SH-SY5Y (cell line): ENCODE results near the gene SLC35F3.

Experiments
- GATA2 ChIP-seq: IDR thresholded peaks from 2 replicates; pipeline ENCODE4 v1.6.1; 2011; ENCODE audit warnings: mild to moderate bottlenecking, low read depth, low read length
- GATA3 ChIP-seq: IDR thresholded peaks from 2 replicates; pipeline ENCODE4 v1.6.1; 2011; ENCODE audit warnings: low read depth, mild to moderate bottlenecking, low read length, moderate library complexity

Gene SLC35F3

DNA sequence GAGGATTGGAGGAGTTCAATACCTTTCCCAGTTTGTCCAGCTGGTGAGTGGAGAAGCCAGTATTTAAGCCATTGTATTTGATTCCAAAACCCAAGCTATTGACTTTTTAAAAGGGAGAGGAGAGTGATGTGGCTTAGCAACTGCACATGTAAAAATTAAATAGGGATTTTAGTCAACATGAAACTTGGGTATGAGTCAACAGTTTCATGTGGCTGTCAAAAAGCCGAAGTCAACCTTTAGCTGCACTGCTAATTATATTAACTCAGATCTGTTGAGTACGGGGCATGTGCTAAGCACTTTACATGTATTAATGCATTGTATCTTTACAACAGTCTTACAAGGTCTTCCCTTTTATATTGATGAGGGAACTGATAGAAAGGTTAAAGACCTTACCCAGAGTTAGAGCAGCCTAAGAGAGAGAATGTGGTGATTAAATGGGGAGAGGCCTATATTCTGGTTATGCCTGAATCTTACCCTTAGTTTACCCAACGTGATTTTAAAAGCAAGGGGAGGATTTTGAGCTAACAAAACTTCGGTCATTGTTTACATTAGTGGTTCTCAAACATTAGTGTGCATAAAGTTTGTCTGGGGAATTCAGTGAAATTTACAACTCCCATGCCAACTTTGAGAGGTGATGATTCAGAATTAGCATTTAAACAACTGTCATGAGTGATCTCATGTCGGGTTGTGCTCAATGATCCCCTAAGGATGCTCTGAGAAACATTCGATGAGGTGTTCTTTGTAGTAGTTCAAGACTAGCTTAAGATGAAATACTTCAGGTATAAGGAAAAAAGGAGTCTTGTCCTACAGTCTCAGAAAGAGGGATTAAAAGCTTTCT, 6.9 kb upstream of the SLC35F3 start:
- TF ChIP-seq GATA2 (no peak), GATA3 (no peak)

DNA sequence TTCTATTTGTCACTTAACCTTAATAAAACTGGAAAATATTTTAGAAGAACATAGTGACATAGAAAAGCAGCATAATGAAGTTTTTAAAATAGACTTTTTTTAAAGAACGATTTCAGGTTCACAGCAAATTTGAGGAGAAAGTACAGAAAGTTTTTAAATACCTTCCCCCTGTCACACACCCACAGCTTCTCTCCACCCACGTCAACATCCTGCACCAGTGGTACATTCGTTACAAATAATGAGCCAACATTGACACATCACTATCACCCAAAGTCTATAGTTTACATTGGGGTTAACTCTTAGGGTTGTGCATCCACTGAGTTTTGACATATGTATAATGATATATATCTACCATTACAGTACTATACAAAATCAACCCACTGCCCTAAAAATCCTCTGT, 3.0 kb upstream of the SLC35F3 start:
- TF ChIP-seq GATA2 (no peak), GATA3 (no peak)

DNA sequence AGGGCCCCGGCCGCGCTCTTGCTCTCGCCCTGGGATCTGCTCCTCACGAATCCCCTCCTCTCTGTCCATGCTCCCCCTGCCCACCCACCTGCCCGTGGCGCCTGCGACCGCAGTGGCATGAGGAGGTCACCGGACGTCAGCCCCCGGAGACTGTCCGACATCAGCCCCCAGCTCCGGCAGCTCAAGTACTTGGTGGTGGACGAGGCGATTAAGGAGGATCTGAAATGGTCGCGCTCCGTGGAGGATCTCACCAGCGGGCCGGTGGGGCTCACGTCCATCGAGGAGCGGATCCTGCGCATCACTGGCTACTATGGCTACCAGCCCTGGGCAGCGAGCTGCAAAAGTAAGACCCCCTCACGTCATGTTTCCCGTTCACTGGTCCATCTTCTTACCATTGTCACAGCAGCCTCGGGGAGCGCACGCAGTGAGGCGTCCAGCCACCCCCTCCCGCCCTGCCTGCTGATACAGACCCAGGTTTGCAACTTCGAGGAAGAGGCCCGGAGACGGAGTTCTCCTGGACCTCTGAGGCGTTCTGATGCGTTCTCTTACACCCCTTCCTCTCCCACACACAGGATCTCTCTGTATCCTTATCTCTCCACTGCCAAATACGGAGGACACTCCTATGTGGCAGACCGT, 1.1 kb downstream of the SLC35F3 start:
- no peak for TF ChIP-seq GATA2
- TF ChIP-seq GATA3 = no peak

DNA sequence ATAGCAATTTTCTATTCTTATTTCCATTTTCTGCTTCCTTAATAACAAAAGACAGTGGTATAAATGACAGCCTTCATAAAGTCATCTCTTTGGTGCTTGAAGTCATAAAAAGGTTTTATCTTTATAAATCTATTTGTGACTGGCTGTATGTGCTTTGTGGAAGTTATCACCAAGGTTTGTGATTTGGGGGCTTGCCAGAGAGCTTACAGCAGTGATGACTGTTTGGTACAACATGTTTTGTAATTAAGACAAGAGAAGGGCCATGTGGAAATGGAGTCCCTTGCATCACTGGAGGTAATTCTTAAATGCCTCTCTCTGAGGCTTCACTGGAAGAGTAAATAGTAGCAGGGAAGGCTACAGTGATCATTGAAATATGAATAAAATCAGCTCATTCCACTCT, 2.7 kb downstream of the SLC35F3 start:
- TF ChIP-seq GATA2 (peak; percentile 64; the same call in 1 of the 2 replicates), GATA3 (peak; percentile 54)

DNA sequence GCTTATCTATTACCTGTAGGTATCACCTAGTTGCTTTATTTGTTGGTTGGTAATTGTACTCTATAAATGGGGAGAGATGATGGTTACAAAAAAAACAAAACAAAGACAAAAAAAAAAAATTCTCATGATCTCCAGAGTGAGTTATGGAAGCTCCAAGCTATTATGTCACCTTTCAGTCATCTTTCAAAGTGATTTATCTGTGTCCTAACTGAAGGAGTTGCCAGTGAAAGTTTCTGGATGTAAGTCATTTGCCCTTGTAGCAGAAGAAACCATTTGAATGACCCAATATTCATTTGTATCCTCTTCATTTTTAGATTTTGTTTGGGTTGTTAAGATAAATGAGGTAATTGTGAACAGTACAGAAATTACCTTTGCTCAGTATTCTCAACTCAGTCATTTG, 3.6 kb downstream of the SLC35F3 start:
- TF ChIP-seq GATA2 = no peak
- TF ChIP-seq GATA3 = no peak

DNA sequence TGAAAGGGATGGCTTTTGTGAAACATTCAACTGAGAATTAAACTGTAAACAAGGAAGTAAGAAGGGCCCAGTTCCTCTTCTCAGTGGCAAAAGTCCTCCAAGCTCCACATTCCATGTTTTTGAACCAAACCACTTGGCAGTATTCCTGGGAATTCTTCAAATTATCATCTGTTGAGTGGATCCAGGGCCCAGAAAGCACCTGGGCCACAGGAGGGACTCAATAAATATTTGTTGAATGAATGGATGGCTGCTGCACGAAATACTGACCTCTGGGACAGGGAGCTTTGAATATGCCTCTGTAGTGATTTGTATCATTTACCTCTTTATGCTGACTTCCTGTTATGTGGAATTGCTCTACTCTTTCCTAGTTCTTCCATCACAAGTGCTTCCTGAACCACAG, 4.7 kb downstream of the SLC35F3 start:
- no peak for TF ChIP-seq GATA2
- no peak for TF ChIP-seq GATA3

DNA sequence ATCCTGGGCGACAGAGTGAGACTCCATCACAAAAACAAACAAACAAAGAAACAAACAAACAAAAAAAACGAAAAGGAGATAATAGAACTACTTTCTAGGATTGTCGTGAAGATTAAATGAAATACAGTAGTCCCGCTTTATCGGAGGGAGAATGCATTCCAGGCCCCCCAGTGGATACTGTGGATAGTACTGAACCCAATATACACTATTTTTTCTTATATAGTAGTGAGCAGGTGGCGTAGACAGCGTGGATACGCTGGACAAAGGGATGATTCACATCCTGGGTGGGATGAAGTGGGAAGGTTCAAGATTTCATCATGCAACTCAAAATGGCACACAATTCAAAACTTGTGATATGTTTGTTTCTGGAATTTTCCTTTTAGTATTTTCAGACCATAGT, 8.0 kb downstream of the SLC35F3 start:
- TF ChIP-seq GATA2 (no peak), GATA3 (no peak)

DNA sequence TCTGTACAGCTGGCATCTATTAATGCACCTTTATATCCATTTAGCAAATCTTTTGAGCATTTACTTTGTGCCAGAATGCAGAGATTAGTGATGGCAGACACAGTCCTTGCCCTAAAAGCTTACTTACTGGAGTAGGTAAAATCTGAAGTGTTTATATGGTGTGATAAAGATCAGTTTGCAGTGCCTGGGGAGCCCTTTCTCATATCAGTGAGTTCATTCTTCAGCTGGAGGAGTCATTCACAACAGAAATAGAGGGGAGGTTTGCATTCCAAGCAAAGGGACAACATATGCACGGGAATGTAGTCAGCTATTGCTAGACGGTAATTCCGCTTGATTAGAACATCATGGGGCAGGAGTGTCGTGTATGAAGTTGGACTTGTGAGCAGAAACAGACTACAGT, 8.4 kb downstream of the SLC35F3 start:
- peak; percentile 82 for TF ChIP-seq GATA3
- peak; percentile 85 for TF ChIP-seq GATA2

DNA sequence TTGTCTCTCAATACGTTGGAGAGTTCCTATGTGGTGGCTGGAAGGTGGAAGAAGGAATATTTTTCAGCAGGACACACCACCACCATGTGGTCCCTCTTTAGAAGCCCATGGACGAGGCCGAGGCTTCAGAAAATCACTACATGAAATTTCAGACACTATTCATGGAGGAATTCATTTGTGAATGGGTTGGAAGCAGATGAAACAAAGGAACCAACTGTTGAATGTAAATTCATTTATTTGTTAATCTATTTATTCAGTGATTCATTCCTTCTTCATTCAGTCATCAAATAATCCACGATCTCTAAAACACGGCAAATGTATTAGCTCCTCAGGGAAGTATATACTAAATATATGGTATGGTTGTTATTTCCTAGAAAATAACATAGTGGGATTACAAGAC, 12.2 kb downstream of the SLC35F3 start:
- TF ChIP-seq GATA3 (no peak), GATA2 (no peak)

DNA sequence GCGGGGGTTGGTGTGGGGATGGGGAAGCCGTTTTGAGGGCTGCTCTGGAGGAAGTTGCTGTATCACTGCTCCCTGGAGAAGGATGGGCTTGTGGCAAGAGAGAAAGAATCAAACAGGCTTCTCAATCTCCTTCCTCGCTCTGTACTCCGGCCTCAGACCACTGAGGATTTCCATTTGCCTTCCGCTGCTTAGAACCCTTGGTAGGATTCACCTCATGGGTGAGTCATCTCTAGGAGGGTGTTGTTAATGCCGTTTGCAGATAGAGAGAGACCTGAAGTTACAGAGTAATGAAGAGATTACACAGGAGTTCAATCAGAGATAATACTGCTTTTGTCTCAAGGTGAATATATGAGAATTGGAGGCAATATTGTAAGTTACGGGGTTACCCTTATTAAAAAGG, 15.3 kb downstream of the SLC35F3 start:
- TF ChIP-seq GATA2 = no peak
- TF ChIP-seq GATA3 = no peak

DNA sequence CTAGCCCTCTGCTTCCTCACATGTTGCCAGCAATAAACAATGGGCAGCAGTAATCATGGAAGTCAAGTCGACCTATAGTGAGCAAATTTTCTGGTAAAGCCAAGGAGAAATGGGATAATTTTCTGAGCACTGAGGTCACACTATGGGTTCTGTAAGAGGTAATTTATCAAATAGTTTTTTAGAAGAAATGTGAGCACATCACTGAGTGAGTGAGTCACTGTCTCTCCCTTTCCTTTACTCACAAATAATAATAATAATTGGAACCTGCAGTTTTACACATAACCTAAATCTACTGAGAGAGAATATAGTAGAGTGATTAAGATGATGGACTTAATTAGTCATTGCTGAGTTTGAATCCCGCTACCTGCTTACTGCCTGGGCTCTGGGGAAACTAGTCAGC, 23.6 kb downstream of the SLC35F3 start:
- no peak for TF ChIP-seq GATA3
- no peak for TF ChIP-seq GATA2

DNA sequence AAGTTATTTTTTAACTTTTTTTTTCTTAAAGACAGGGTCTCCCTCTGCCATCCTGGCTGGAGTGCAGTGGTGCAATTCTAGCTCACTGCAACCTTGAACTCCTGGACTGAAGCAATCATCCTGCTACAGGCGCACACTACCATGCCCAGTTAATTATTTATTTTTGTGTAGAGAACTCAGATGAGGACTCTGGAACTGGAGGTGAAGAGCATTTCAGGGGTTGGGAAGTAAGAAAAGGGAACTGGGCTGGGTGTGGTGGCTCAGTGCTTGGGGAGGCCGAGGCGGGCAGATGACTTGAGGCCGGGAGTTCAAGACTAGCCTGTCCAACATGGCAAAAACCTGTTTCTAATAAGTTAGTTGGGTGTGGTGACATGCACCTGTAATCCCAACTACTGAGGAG, 28.9 kb downstream of the SLC35F3 start:
- TF ChIP-seq GATA3 = no peak
- TF ChIP-seq GATA2 = no peak

DNA sequence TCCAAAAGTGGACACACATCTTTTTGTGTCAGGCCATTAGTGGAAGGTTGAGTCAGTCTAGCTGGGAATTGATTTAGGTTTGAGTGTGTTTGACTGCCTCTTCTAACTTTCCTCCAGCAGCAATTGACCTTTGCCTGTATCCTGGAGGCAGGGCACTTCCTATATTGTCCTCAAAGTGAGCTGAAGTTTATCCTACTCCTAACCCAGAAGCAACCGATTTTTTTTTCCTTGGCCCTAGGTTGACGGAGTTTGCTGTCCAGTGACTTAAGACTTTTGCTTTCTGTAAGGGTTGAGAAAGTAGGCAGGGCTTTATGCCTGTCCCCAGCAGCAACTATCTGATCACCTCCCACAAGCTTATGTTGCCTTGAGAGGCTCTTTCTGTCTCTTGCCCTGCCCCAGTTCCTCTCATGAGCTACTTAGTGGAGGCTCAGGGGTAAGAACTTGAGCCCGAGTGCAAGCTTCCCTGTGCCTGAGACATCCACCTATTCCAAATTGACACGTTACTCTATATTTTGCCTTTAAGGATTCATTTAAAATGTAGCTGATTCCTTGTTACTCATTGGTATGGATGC, 30.9 kb downstream of the SLC35F3 start:
- TF ChIP-seq GATA2 = no peak
- TF ChIP-seq GATA3 = no peak

DNA sequence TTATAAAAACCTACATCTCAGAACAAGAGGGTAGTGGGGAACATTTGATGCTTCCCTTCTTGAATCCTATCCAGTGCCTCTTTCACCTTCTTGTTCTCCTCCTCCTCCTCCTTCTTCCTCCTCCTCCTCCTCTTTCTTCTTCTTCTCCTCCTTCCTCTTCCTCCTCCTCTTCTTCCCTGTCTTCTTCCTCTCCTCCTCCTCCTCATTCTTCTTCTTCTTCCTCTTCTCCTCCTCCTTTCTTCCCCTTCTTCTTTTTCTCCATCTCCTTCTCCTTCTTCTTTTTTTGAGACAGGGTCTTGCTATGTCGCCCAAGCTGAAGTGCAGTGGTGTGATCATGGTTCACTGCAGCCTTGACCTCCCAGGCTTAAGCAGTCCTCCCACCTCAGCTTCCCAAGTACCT, 31.9 kb downstream of the SLC35F3 start:
- TF ChIP-seq GATA3 (no peak), GATA2 (no peak)

DNA sequence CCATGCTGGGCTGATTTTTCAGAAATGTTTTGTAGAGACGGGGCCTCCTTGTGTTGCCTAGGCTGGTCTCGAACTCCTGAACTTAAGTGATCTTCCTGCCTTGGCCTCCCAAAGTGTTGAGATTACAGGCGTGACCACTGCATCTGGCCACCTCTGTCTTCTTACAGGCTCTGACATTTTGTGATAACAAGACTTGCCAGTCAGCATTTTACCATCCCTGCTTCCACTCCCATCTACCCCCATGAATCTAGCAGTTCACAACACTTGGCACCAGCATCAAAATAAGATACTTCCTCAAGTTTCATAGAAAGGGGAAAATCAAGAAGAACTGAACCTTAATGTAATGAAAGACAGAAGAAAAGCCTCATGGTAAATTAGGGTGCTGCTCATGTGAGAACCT, 32.4 kb downstream of the SLC35F3 start:
- TF ChIP-seq GATA3 (no peak), GATA2 (no peak)

DNA sequence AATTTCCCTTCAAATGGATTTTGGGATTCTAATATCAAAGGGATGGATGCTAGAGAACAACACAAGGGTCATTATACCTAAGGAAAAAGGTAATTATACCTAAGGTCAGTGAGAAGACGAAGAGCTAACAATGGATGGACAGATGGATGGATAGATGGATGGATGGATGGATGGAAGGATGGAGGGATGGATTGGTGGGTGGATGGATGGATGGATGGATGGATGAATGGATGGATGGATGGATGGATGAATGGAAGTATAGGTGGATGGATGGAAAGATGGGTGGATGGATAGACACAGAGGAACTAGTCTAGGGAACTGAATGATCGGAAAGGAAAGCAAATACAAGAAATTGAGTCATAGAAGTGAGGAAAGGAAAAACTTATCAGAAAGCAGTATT, 34.0 kb downstream of the SLC35F3 start:
- TF ChIP-seq GATA2 (no peak), GATA3 (no peak)

DNA sequence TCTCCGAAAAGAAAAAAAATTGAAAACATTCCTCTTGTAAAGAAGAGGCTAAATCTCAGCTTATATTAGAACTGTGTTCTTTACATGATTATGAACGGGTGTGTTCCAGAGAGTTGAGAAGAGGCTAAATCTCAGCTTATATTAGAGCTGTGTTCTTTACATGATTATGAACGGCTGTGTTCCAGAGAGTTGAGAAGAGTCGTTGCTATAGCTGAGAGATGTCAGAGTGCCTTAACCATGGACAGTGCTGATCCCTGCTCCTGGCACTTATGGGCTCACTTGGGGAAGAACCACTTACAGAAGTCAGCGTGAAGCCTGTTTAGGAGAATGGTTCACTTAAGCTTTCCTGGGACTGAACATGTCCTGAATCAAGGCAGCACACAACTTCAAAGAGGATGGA, 35.0 kb downstream of the SLC35F3 start:
- TF ChIP-seq GATA2 = no peak
- no peak for TF ChIP-seq GATA3
